Epithelial cell of proximal tubule (primary cell): ENCODE measurements around the gene VKORC1. TPM values are rescaled to one million over a fixed set of nuclear protein-coding genes. Genes with fewer than 3 reads are reported as not detected.

ENCODE experiments used
- DNase-seq: peaks from one replicate; pipeline ENCODE4 v3.0.0-alpha.2; 2011; ENCODE audit warnings: low read depth
- H3K4me3 ChIP-seq: 2 replicates; pipeline ENCODE4 v1.5.1; 2011; ENCODE audit warnings: low read depth, mild to moderate bottlenecking, low read length
- total RNA-seq: library from RNA; depleted of rRNA; stranded (reverse); fragments of >200 nt; gene quantifications from 2 replicates; pipeline ENCODE4 v1.2.3, GENCODE V29; 2015
- TF ChIP-seq, protein P1 (sequence below): conservative IDR thresholded peaks from 2 replicates; pipeline ENCODE4 v1.5.1; 2012; ENCODE audit warnings: low read depth, mild to moderate bottlenecking, low read length

The VKORC1 gene
- total RNA-seq, 1 donor from 2014 or later, result 214 TPM

DNA sequence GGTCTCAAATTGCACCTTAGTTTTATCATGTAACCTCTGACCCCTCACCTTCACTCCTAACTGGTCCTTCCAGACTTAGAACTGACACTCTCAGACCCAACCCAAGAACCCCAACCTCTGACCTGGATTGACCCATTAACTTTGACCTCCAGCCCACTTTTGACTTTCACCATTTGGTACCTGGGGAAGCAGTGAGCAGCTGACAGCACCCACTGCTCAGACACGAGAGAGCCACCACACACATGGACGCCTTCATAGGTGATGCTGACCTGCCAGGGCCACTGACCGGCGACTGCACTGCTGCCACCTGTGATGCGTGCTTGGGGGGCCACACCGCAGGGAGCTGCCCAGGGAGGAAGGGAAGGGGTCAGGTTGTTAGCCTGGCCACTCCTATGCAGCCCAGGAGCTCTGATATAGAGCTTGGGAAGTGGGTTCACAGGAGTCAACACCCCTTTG lies 38.5 kb upstream of the VKORC1 start:
- H3K4me3 ChIP-seq, result no peak overlapping the region
- no peak for DNase-seq
- TF ChIP-seq, protein P1, sequence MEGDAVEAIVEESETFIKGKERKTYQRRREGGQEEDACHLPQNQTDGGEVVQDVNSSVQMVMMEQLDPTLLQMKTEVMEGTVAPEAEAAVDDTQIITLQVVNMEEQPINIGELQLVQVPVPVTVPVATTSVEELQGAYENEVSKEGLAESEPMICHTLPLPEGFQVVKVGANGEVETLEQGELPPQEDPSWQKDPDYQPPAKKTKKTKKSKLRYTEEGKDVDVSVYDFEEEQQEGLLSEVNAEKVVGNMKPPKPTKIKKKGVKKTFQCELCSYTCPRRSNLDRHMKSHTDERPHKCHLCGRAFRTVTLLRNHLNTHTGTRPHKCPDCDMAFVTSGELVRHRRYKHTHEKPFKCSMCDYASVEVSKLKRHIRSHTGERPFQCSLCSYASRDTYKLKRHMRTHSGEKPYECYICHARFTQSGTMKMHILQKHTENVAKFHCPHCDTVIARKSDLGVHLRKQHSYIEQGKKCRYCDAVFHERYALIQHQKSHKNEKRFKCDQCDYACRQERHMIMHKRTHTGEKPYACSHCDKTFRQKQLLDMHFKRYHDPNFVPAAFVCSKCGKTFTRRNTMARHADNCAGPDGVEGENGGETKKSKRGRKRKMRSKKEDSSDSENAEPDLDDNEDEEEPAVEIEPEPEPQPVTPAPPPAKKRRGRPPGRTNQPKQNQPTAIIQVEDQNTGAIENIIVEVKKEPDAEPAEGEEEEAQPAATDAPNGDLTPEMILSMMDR, result no peak

DNA sequence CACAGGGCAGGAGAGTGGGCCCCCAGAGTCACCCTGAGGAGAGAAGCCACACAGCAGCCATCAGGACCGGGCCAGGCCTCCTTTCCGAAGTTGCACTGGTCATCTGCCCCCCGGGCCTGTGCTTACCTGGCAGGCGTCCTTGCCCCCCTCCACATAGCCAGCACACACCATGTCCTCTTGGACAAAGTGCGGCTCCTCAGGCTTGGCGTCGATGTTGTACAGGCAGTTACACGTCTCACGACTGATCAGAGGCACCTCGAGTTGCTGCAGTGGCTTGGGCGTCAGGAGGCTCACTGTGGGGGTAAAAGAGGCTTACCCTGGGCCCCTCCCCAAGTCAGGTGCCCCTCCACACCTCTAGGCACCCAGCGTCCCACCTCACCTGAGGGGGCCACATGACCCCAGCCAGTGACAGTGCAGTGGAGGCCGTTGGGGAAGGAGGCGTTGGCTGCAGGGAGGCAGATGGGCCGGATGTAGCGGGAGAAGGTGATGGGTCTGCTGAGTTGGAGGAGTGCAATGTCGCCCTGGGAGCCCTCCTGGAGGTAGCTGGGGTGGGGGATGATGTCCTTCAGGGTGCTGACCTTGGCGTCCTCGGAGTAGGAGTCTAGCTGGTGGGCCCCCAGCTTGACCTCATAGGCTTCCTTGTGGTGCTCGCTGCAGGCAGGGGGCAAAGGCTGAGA lies 37.8 kb upstream of the VKORC1 start:
- no peak for DNase-seq
- TF ChIP-seq, protein P1, result no peak
- H3K4me3 ChIP-seq, result no peak overlapping the region

DNA sequence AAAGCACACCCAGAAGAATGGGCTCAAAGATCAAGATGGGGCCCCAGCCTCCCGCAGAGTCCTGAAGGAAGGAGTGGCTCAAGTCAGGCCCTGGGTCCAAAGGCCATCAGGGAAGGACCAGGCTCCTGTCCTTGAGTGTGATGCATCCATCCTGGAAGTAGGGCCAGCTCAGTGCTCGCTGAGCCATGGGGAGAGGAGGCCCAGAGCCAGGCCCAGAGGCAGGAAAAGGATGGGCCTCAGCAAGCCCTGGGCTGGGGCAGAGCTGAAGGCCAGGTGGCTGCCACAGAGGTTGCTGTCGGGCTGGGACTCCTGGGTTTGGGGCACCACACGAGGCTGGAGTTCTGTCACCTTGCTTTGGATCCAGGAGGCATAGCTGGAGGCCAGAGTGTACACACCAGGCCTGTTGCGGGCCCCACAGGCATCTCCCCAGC lies 37.3 kb upstream of the VKORC1 start:
- H3K4me3 ChIP-seq, result no peak overlapping the region
- no peak for DNase-seq
- TF ChIP-seq, protein P1, result no peak

DNA sequence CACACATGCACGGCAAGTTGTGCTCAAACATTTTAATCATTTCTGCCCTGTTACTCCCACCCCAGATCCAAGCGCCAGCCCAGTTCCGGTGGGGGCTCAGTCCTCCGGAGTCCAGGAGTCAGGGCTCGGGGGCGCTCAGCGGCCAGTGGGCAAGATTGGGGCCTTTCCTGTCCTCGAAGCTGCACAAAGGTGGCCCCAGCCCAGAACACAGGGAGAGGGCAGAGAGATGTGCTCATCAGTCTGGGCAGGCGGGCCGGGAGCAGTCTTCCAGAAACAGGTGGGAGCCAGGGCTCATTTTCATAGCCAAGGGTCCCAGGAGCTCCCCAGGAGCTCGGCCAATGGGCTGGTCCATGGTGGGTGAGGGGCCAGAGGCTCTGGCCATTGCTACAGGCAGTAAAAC lies 36.8 kb upstream of the VKORC1 start:
- H3K4me3 ChIP-seq, result no peak overlapping the region
- TF ChIP-seq, protein P1, result no peak
- DNase-seq, result no peak

DNA sequence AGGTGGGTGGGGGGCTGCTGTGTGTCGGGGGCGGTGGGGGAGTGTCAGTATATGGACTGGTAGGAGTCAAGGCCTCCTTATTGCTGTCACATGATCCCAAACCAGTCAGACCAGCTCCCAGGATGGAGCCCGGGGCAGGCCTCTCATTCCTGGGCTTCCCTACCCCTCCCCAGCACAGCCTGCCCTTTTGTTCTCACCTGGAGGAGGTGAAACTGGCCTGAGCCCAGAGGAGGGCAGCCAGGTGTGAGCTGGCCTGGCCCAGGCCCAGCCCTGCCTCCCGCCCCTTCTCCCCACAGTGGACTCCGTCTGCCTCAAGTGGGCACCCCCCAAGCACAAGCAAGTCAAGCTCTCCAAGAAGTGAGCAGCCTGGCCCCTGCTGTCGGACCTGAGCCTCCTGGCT lies 36.3 kb upstream of the VKORC1 start:
- TF ChIP-seq, protein P1, result no peak
- no peak overlapping the region for H3K4me3 ChIP-seq
- DNase-seq, result no peak

DNA sequence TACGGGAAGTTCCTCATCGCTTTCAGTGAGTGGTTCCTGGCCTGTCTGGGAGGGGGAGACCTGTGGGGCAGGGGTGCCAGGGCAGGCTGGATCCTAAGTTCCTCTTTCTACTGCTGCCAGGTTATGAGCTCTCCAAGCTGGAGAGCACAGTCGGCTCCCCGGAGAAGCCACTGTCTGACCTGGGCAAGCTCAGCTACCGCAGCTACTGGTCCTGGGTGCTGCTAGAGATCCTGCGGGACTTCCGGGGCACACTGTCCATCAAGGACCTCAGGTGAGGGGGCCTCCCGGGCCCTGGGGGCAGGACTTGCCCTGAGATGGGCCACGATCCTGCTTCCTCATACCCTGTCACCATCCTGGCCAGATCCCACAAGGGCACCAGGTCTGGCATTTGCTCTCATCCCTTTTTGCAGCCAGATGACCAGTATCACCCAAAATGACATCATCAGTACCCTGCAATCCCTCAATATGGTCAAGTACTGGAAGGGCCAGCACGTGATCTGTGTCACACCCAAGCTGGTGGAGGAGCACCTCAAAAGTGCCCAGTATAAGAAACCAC lies 35.8 kb upstream of the VKORC1 start:
- TF ChIP-seq, protein P1, result no peak
- no peak overlapping the region for H3K4me3 ChIP-seq
- DNase-seq, result no peak
